Heart right ventricle (tissue), 16 donors: ENCODE measurements around the gene PCDHA12. TPM values are rescaled to one million over a fixed set of nuclear protein-coding genes. Genes with fewer than 3 reads are reported as not detected.

Experiments
- ATAC-seq, 8 donors: fragments of 200-7000 bp; cut with Tn5 transposase; one replicate each; pipeline ENCODE4 v1.9.1; 2020; ENCODE audit warnings: mild to moderate bottlenecking in 8 of 8, moderate library complexity in 8 of 8, moderate number of reproducible peaks in 1 of 8
- DNase-seq, 2 donors: peaks; one replicate each; pipeline ENCODE4 v3.0.0-alpha.2; 2020
- H3K27ac ChIP-seq, 10 donors: fragments of 200-600 bp; sonication (generic) in 2 of 10; one replicate each; pipeline versions ENCODE4 v1.5.0 to v1.8.0; 2020 to 2022; ENCODE audit warnings: mild to moderate bottlenecking in 3 of 10
- H3K27me3 ChIP-seq, 7 donors: fragments of 200-600 bp; one replicate each; pipeline ENCODE4 v1.8.0; 2021 to 2022; ENCODE audit warnings: mild to moderate bottlenecking in 2 of 7
- H3K36me3 ChIP-seq, 9 donors: fragments of 200-600 bp; sonication (generic) in 1 of 9; one replicate each; pipeline versions ENCODE4 v1.5.0 to v1.8.0; 2020 to 2022; ENCODE audit warnings: mild to moderate bottlenecking in 2 of 9
- H3K4me1 ChIP-seq, 9 donors: fragments of 200-600 bp; sonication (generic) in 1 of 9; one replicate each; pipeline versions ENCODE4 v1.5.0 to v1.8.0; 2020 to 2022; ENCODE audit warnings: mild to moderate bottlenecking in 4 of 9
- H3K4me3 ChIP-seq, 10 donors: fragments of 200-600 bp; sonication (generic) in 2 of 10; one replicate each; pipeline versions ENCODE4 v1.5.0 to v1.8.0; 2020 to 2022; ENCODE audit warnings: mild to moderate bottlenecking in 7 of 10, moderate library complexity in 2 of 10
- H3K9me3 ChIP-seq, 11 donors: fragments of 200-600 bp in 10 of 11; sonication (generic) in 2 of 11; one replicate each; pipeline versions ENCODE4 v1.5.0 to v1.8.0; 2013 to 2022; ENCODE audit warnings: mild to moderate bottlenecking in 2 of 11, control low read depth in 1 of 11, moderate library complexity in 1 of 11
- CTCF ChIP-seq, 9 donors: fragments of 200-600 bp; sonication (generic) in 2 of 9; IDR thresholded peaks; one replicate each; pipeline versions ENCODE4 v1.5.0 to v1.8.0; 2021 to 2022; ENCODE audit warnings: antibody characterized with exemption in 9 of 9, mild to moderate bottlenecking in 5 of 9, moderate library complexity in 1 of 9
- WGBS, 2 donors: extraction: QIAGEN DNeasy Blood & Tissue Kit; methylation state at CpG; one replicate each; pipeline ENCODE4 v1.1.7; 2013; ENCODE audit warnings: inconsistent platforms in 1 of 2; 5-methylcytosine and 5-hydroxymethylcytosine counted together
- intact Hi-C, 10 donors: fragments of 100-400 bp; cut with DNase I; formaldehyde crosslinking; loops; one replicate each; pipeline versions ENCODE4 v1.11.1 to v1.14.2; 2022
- polyA plus RNA-seq, 2 donors: library from polyadenylated mRNA; stranded (reverse); fragments of 200-250 nt; gene quantifications; one replicate each; pipeline ENCODE4 v1.2.3, GENCODE V29; 2013
- total RNA-seq, 10 donors: library from RNA; stranded (reverse); fragmentation: NEBNext Ultra II Directional in 3 of 10; extraction: Animal tissue kit (Norgen Biotek cat#: 25700) in 3 of 10; gene quantifications; one replicate each; pipeline versions ENCODE4 v1.2.1 to v1.2.4, GENCODE V29; 2021 to 2023
- donor health status: Arrhythmogenic right ventricular cardiomyopathy.
- donor health status: ischemic (EF 13 %, LVEDD 7.1; RV severe dilation, severe dysfunction).
- donor health status: healthy with polysubstance abuse.
- donor health status: DM: no; HTN: yes; CAD: no.
- donor health status: DM: no; HTN: no; CAD: no.
- donor health status: ischemic (EF 25% LVEDD 6.9; RV normal size, moderate dysfunction).
- donor health status: ischemic (EF 25% LVEDD 5.7; RV mildly dilated, moderate dysfunction).
- donor health status: healthy.
- donor health status: DM: yes; HTN: yes; CAD: no.
- donor health status: Ischemic cardiomyopathy.
- donor health status: ischemic (EF 35%, LVEDD 5.7; RV mildly dilated, moderate dysfunction).
- donor health status: nonischemic (EF 11% LVEDD 7.7; RV severe dilation, severe dysfunction).
- donor health status: DM: yes; HTN: yes; CAD: no.
- donor health status: PGD.
- donor health status: ischemic (EF 29% LVEDD 5.4; RV normal size, mild dysfunction).
- donor health status: nonischemic (EF 23%, LVEDD 6.1; RV moderate dilation, normal function).

The PCDHA12 gene
- total and polyA plus RNA-seq, 12 donors, result 0.01 to 0.11 TPM; not detected in 10

GRCh38 chr5:140881889-140882590 lies 6.9 kb downstream of the PCDHA12 start, which contains the start of gene PCDHA13:
TSS of gene PCDHA13 (plus strand) at chr5:140882124. CDS start at chr5:140882269, 145 bp downstream.
- no peak for ATAC-seq
- peak in 4 of 9 donors; percentile 9 to 33 (median 28) for TF ChIP-seq CTCF (IDR thresholded peaks at IDR 0.05)
- Histone ChIP-seq H3K4me1 (no peaks in the 10 kb centered on the region), H3K9me3 (peaks cover 0 to 55% (median 12%) of the 10 kb centered on the region in 11 donors), H3K27me3 (peaks cover 0 to 93% (median 51%) of the 10 kb centered on the region in 7 donors), H3K4me3 (peak within 1 kb of the TSS in 1 of 10 donors; percentile 23), H3K36me3 (no peaks in the 10 kb centered on the region), H3K27ac (no peak within 1 kb of the TSS)
- intact Hi-C loops, result loop anchor here in 3 of 10 donors (5.0 to 10.0 kb wide), 2 partner anchors 160 to 163 kb away; no protein-coding TSS in a partner anchor
- DNase-seq, result no peak
- 6 to 13% methylated on average over 31 to 35 of the region's 35 CpGs for WGBS, 2 donors

GRCh38 chr5:140882591-140882899 lies 7.4 kb downstream of the PCDHA12 start:
- H3K4me1 ChIP-seq, result no peaks in the 10 kb centered on the region
- peak overlapping the region in 1 of 10 donors; percentile 23 for H3K4me3 ChIP-seq
- peaks cover 0 to 88% (median 46%) of the 10 kb centered on the region in 7 donors for H3K27me3 ChIP-seq
- no peak overlapping the region for H3K27ac ChIP-seq
- 10 to 13% methylated on average over 12 of the region's 12 CpGs for WGBS, 2 donors
- intact Hi-C loops, result loop anchor here in 3 of 10 donors (5.0 to 10.0 kb wide), 2 partner anchors 160 to 162 kb away; no protein-coding TSS in a partner anchor
- H3K36me3 ChIP-seq, result no peaks in the 10 kb centered on the region
- peaks cover 0 to 51% (median 12%) of the 10 kb centered on the region in 11 donors for H3K9me3 ChIP-seq
- DNase-seq (no peak), ATAC-seq (no peak)
- TF ChIP-seq CTCF (IDR thresholded peaks at IDR 0.05), result peak in 1 of 9 donors; percentile 3

- Histone ChIP-seq H3K4me1 (no peaks in the 10 kb centered on the region), H3K9me3 (peaks cover 0 to 48% (median 12%) of the 10 kb centered on the region in 11 donors), H3K4me3 (no peak overlapping the region), H3K27me3 (peaks cover 0 to 80% (median 39%) of the 10 kb centered on the region in 7 donors), H3K27ac (no peak overlapping the region), H3K36me3 (no peaks in the 10 kb centered on the region)
- intact Hi-C loops, result loop anchor here in 3 of 10 donors (5.0 to 10.0 kb wide), 2 partner anchors 159 to 161 kb away; no protein-coding TSS in a partner anchor
- 34 to 38% methylated on average over 37 to 41 of the region's 41 CpGs for WGBS, 2 donors
- TF ChIP-seq CTCF (IDR thresholded peaks at IDR 0.05), result no peak
- ATAC-seq (no peak), DNase-seq (no peak)
These were observed 8.3 kb downstream of the PCDHA12 start for GRCh38 chr5:140883373-140883772.

GRCh38 chr5:140883927-140884697 lies 9.0 kb downstream of the PCDHA12 start:
- H3K36me3 ChIP-seq, result no peaks in the 10 kb centered on the region
- H3K4me1 ChIP-seq, result no peaks in the 10 kb centered on the region
- TF ChIP-seq CTCF (IDR thresholded peaks at IDR 0.05), result no peak
- peaks cover 0 to 73% (median 39%) of the 10 kb centered on the region in 7 donors for H3K27me3 ChIP-seq
- intact Hi-C loops, result loop anchor here in 3 of 10 donors (5.0 to 10.0 kb wide), 2 partner anchors 158 to 161 kb away; no protein-coding TSS in a partner anchor
- no peak overlapping the region for H3K27ac ChIP-seq
- H3K9me3 ChIP-seq, result peaks cover 0 to 48% (median 12%) of the 10 kb centered on the region in 11 donors
- H3K4me3 ChIP-seq, result no peak overlapping the region
- no peak for DNase-seq
- WGBS, 2 donors, result 29 to 33% methylated on average over 71 to 79 of the region's 79 CpGs
- ATAC-seq, result no peak
